Measurements from ENCODE around the gene GPR83.
A peak's percentile ranks its signal among the peaks of the same experiment; 100 is the strongest.
"Not testable (repeated sequence)": the region's sequence is repeated elsewhere in the genome, so short reads cannot be mapped to it uniquely, and the experiment has no call there.

GPR83 gene

GRCh38 chr11:94346311-94346710 lies 54.9 kb downstream of the GPR83 start:
- H2BK12ac ChIP-seq (ENCODE audit: low read length); H3K18ac ChIP-seq (ENCODE audit: low read length); H3K4me1 ChIP-seq (ENCODE audit: control insufficient read depth in 2 of 2, insufficient read depth in 1 of 2, low read depth in 1 of 2, low read length in 2 of 2); H2BK120ac ChIP-seq (ENCODE audit: low read depth, low read length); H4K91ac ChIP-seq (ENCODE audit: low read depth, low read length, poor library complexity); H3K9ac ChIP-seq (ENCODE audit: low read depth, low read length, poor library complexity); H2AK5ac ChIP-seq (ENCODE audit: low read depth, low read length); H4K8ac ChIP-seq (ENCODE audit: low read depth, low read length); H3K4me3 ChIP-seq (ENCODE audit: low read length in 2 of 2); H3K9me3 ChIP-seq (replicated peaks in 1 of 2; ENCODE audit: control insufficient read depth in 2 of 2, insufficient read depth in 1 of 2, low read depth in 1 of 2, low read length in 2 of 2); H3K23ac ChIP-seq (ENCODE audit: low read depth, low read length, poor library complexity); H3K4me2 ChIP-seq (ENCODE audit: insufficient read depth, low read length, poor library complexity, severe bottlenecking); H2BK15ac ChIP-seq (ENCODE audit: low read length); H3K79me1 ChIP-seq (ENCODE audit: low read depth, low read length); H3K4ac ChIP-seq (ENCODE audit: low read length); H3K36me3 ChIP-seq (replicated peaks in 1 of 2; ENCODE audit: control insufficient read depth in 2 of 2, insufficient read depth in 2 of 2, low read length in 2 of 2); H3K27ac ChIP-seq (replicated peaks; ENCODE audit: low read length); H2AFZ ChIP-seq (ENCODE audit: low read length); H3K27me3 ChIP-seq (ENCODE audit: control insufficient read depth in 3 of 3, insufficient read depth in 3 of 3, low read depth in 1 of 3, low read length in 3 of 3); H2BK5ac ChIP-seq (ENCODE audit: low read length); DNase-seq (ENCODE audit: low spot score): not testable (repeated sequence)
- WGBS, 2 donors (ENCODE audit: extremely low coverage in 2 of 2, insufficient read length in 2 of 2, insufficient replicate concordance in 1 of 2), result no CpG with 5 or more reads among the region's 8 CpGs
- peak overlapping the region; percentile 8 for H3K14ac ChIP-seq (ENCODE audit: low read length)

- H3K9me3 ChIP-seq (replicated peaks in 1 of 2; ENCODE audit: control insufficient read depth in 2 of 2, insufficient read depth in 1 of 2, low read depth in 1 of 2, low read length in 2 of 2), result no peaks in the 10 kb centered on the region
- no CpG with 5 or more reads among the region's 1 CpG for WGBS, 2 donors (ENCODE audit: extremely low coverage in 2 of 2, insufficient read length in 2 of 2, insufficient replicate concordance in 1 of 2)
- no peak overlapping the region for H2BK12ac ChIP-seq (ENCODE audit: low read length)
- no peaks in the 10 kb centered on the region for H3K36me3 ChIP-seq (replicated peaks in 1 of 2; ENCODE audit: control insufficient read depth in 2 of 2, insufficient read depth in 2 of 2, low read length in 2 of 2)
- no peaks in the 10 kb centered on the region for H3K4me1 ChIP-seq (ENCODE audit: control insufficient read depth in 2 of 2, insufficient read depth in 1 of 2, low read depth in 1 of 2, low read length in 2 of 2)
- H2AFZ ChIP-seq (ENCODE audit: low read length), result no peak overlapping the region
- no peak overlapping the region for H2AK5ac ChIP-seq (ENCODE audit: low read depth, low read length)
- H4K91ac ChIP-seq (ENCODE audit: low read depth, low read length, poor library complexity), result no peak overlapping the region
- no peak overlapping the region for H3K9ac ChIP-seq (ENCODE audit: low read depth, low read length, poor library complexity)
- no peak overlapping the region for H3K4me2 ChIP-seq (ENCODE audit: insufficient read depth, low read length, poor library complexity, severe bottlenecking)
- H3K14ac ChIP-seq (ENCODE audit: low read length), result no peak overlapping the region
- no peak for DNase-seq (ENCODE audit: low spot score)
- H2BK15ac ChIP-seq (ENCODE audit: low read length), result no peak overlapping the region
- H2BK120ac ChIP-seq (ENCODE audit: low read depth, low read length), result no peak overlapping the region
- H3K27ac ChIP-seq (replicated peaks; ENCODE audit: low read length), result no peak overlapping the region
- H2BK5ac ChIP-seq (ENCODE audit: low read length), result no peak overlapping the region
- H3K79me1 ChIP-seq (ENCODE audit: low read depth, low read length), result no peaks in the 10 kb centered on the region
- no peak overlapping the region for H4K8ac ChIP-seq (ENCODE audit: low read depth, low read length)
- no peak overlapping the region for H3K4me3 ChIP-seq (ENCODE audit: low read length in 2 of 2)
- no peak overlapping the region for H3K23ac ChIP-seq (ENCODE audit: low read depth, low read length, poor library complexity)
- no peaks in the 10 kb centered on the region for H3K27me3 ChIP-seq (ENCODE audit: control insufficient read depth in 3 of 3, insufficient read depth in 3 of 3, low read depth in 1 of 3, low read length in 3 of 3)
- no peak overlapping the region for H3K18ac ChIP-seq (ENCODE audit: low read length)
- H3K4ac ChIP-seq (ENCODE audit: low read length), result no peak overlapping the region
Measured at GRCh38 chr11:94343495-94343894, 57.7 kb downstream of the GPR83 start.

GRCh38 chr11:94342250-94342649 lies 59.0 kb downstream of the GPR83 start:
- no peaks in the 10 kb centered on the region for H3K9me3 ChIP-seq (replicated peaks in 1 of 2; ENCODE audit: control insufficient read depth in 2 of 2, insufficient read depth in 1 of 2, low read depth in 1 of 2, low read length in 2 of 2)
- H2AFZ ChIP-seq (ENCODE audit: low read length), result no peak overlapping the region
- H2BK120ac ChIP-seq (ENCODE audit: low read depth, low read length), result no peak overlapping the region
- H3K79me1 ChIP-seq (ENCODE audit: low read depth, low read length), result no peaks in the 10 kb centered on the region
- no peak overlapping the region for H3K9ac ChIP-seq (ENCODE audit: low read depth, low read length, poor library complexity)
- H3K27ac ChIP-seq (replicated peaks; ENCODE audit: low read length), result no peak overlapping the region
- H2BK15ac ChIP-seq (ENCODE audit: low read length), result no peak overlapping the region
- H3K27me3 ChIP-seq (ENCODE audit: control insufficient read depth in 3 of 3, insufficient read depth in 3 of 3, low read depth in 1 of 3, low read length in 3 of 3), result no peaks in the 10 kb centered on the region
- no CpG with 5 or more reads among the region's 3 CpGs for WGBS, 2 donors (ENCODE audit: extremely low coverage in 2 of 2, insufficient read length in 2 of 2, insufficient replicate concordance in 1 of 2)
- no peak for DNase-seq (ENCODE audit: low spot score)
- H3K4ac ChIP-seq (ENCODE audit: low read length), result no peak overlapping the region
- H3K23ac ChIP-seq (ENCODE audit: low read depth, low read length, poor library complexity), result no peak overlapping the region
- H2AK5ac ChIP-seq (ENCODE audit: low read depth, low read length), result no peak overlapping the region
- H4K91ac ChIP-seq (ENCODE audit: low read depth, low read length, poor library complexity), result no peak overlapping the region
- no peak overlapping the region for H2BK12ac ChIP-seq (ENCODE audit: low read length)
- no peak overlapping the region for H3K14ac ChIP-seq (ENCODE audit: low read length)
- H4K8ac ChIP-seq (ENCODE audit: low read depth, low read length), result no peak overlapping the region
- no peak overlapping the region for H3K18ac ChIP-seq (ENCODE audit: low read length)
- H3K4me2 ChIP-seq (ENCODE audit: insufficient read depth, low read length, poor library complexity, severe bottlenecking), result no peak overlapping the region
- H3K4me3 ChIP-seq (ENCODE audit: low read length in 2 of 2), result no peak overlapping the region
- no peak overlapping the region for H2BK5ac ChIP-seq (ENCODE audit: low read length)
- H3K4me1 ChIP-seq (ENCODE audit: control insufficient read depth in 2 of 2, insufficient read depth in 1 of 2, low read depth in 1 of 2, low read length in 2 of 2), result no peaks in the 10 kb centered on the region
- no peaks in the 10 kb centered on the region for H3K36me3 ChIP-seq (replicated peaks in 1 of 2; ENCODE audit: control insufficient read depth in 2 of 2, insufficient read depth in 2 of 2, low read length in 2 of 2)

- Histone ChIP-seq H3K4me2 (ENCODE audit: insufficient read depth, low read length, poor library complexity, severe bottlenecking) (no peak overlapping the region), H3K4me1 (ENCODE audit: control insufficient read depth in 2 of 2, insufficient read depth in 1 of 2, low read depth in 1 of 2, low read length in 2 of 2) (no peaks in the 10 kb centered on the region), H3K18ac (ENCODE audit: low read length) (no peak overlapping the region), H3K27ac (replicated peaks; ENCODE audit: low read length) (no peak overlapping the region), H4K8ac (ENCODE audit: low read depth, low read length) (no peak overlapping the region), H3K79me1 (ENCODE audit: low read depth, low read length) (no peaks in the 10 kb centered on the region), H3K36me3 (replicated peaks in 1 of 2; ENCODE audit: control insufficient read depth in 2 of 2, insufficient read depth in 2 of 2, low read length in 2 of 2) (no peaks in the 10 kb centered on the region), H3K9me3 (replicated peaks in 1 of 2; ENCODE audit: control insufficient read depth in 2 of 2, insufficient read depth in 1 of 2, low read depth in 1 of 2, low read length in 2 of 2) (no peaks in the 10 kb centered on the region), H3K14ac (ENCODE audit: low read length) (no peak overlapping the region), H2AFZ (ENCODE audit: low read length) (no peak overlapping the region), H3K23ac (ENCODE audit: low read depth, low read length, poor library complexity) (no peak overlapping the region), H2BK12ac (ENCODE audit: low read length) (no peak overlapping the region), H3K9ac (ENCODE audit: low read depth, low read length, poor library complexity) (no peak overlapping the region), H3K4ac (ENCODE audit: low read length) (no peak overlapping the region), H2BK5ac (ENCODE audit: low read length) (no peak overlapping the region), H2AK5ac (ENCODE audit: low read depth, low read length) (no peak overlapping the region), H2BK120ac (ENCODE audit: low read depth, low read length) (no peak overlapping the region), H2BK15ac (ENCODE audit: low read length) (no peak overlapping the region), H3K4me3 (ENCODE audit: low read length in 2 of 2) (no peak overlapping the region), H3K27me3 (ENCODE audit: control insufficient read depth in 3 of 3, insufficient read depth in 3 of 3, low read depth in 1 of 3, low read length in 3 of 3) (no peaks in the 10 kb centered on the region), H4K91ac (ENCODE audit: low read depth, low read length, poor library complexity) (no peak overlapping the region)
- WGBS, 2 donors (ENCODE audit: extremely low coverage in 2 of 2, insufficient read length in 2 of 2, insufficient replicate concordance in 1 of 2), result no CpG with 5 or more reads among the region's 3 CpGs
- DNase-seq (ENCODE audit: low spot score), result no peak
Measured at GRCh38 chr11:94338651-94339050, 62.6 kb downstream of the GPR83 start.

Data from neuronal stem cell (in vitro differentiated cells).